ENCODE results near the gene ZNF157.
"Not testable (repeated sequence)": the region's sequence is repeated elsewhere in the genome, so short reads cannot be mapped to it uniquely, and the experiment has no call there.

ZNF157 gene
- total RNA-seq: 0.24 to 1.8 (median 0.93) reads per million in 4 experiments

- DNase-seq: no peak
Observed at GRCh38 chrX:47370278-47370677, at the start of gene ZNF157. TSS of gene ZNF157 (plus strand) at chrX:47370578. CDS start at chrX:47370669, 91 bp downstream.

GRCh38 chrX:47321386-47321785 lies 49.0 kb upstream of the ZNF157 start:
- DNase-seq: no peak

GRCh38 chrX:47321823-47322371 lies 48.5 kb upstream of the ZNF157 start:
- DNase-seq: no peak

- no peak for DNase-seq
Observed at GRCh38 chrX:47327902-47328301, 42.5 kb upstream of the ZNF157 start.

GRCh38 chrX:47332729-47333128 lies 37.6 kb upstream of the ZNF157 start:
- DNase-seq: not testable (repeated sequence)

GRCh38 chrX:47351706-47352105 lies 18.7 kb upstream of the ZNF157 start:
- no peak for DNase-seq

GRCh38 chrX:47358387-47359065 lies 11.9 kb upstream of the ZNF157 start:
- DNase-seq: no peak

- DNase-seq: no peak
Observed at GRCh38 chrX:47360423-47361179, 9.8 kb upstream of the ZNF157 start.

GRCh38 chrX:47361538-47362511 lies 8.6 kb upstream of the ZNF157 start:
- DNase-seq: no peak

- peak; percentile 54 for DNase-seq
Observed at GRCh38 chrX:47366041-47366722, 4.2 kb upstream of the ZNF157 start.

- DNase-seq: no peak
Observed at GRCh38 chrX:47373198-47373597, 2.8 kb downstream of the ZNF157 start.

- peak; percentile 60 for DNase-seq
Observed at GRCh38 chrX:47380268-47380667, 9.9 kb downstream of the ZNF157 start.

GRCh38 chrX:47380837-47381236 lies 10.5 kb downstream of the ZNF157 start:
- DNase-seq: not testable (repeated sequence)

- peak; percentile 54 for DNase-seq
Observed at GRCh38 chrX:47384502-47384901, 14.1 kb downstream of the ZNF157 start.

GRCh38 chrX:47390780-47391179 lies 20.4 kb downstream of the ZNF157 start:
- no peak for DNase-seq

- no peak for DNase-seq
Observed at GRCh38 chrX:47413179-47413594, 42.8 kb downstream of the ZNF157 start.

GRCh38 chrX:47420265-47420664 lies 49.9 kb downstream of the ZNF157 start:
- no peak for DNase-seq

GRCh38 chrX:47420962-47421361 lies 50.6 kb downstream of the ZNF157 start:
- no peak for DNase-seq

GRCh38 chrX:47422444-47422843 lies 52.1 kb downstream of the ZNF157 start:
- no peak for DNase-seq

GRCh38 chrX:47430925-47431324 lies 60.5 kb downstream of the ZNF157 start:
- no peak for DNase-seq

GRCh38 chrX:47446431-47446830 lies 76.1 kb downstream of the ZNF157 start:
- DNase-seq: no peak

GRCh38 chrX:47446971-47447370 lies 76.6 kb downstream of the ZNF157 start:
- no peak for DNase-seq
